HL-60 (cell line): Measurements from ENCODE around the gene PHF19.

Source experiments
- DNase-seq, 2 experiments: peaks; one replicate each; pipeline ENCODE4 v3.0.0-alpha.2; 2010 to 2020; ENCODE audit warnings: low read depth in 1 of 2, low spot score in 1 of 2
- H3K27ac ChIP-seq: fragments of 250-450 bp; sonication (Bioruptor Pico); replicated peaks from 2 replicates; pipeline ENCODE4 v1.5.1; 2020; ENCODE audit warnings: mild to moderate bottlenecking, moderate library complexity
- H3K27me3 ChIP-seq: fragments of 250-450 bp; sonication (Bioruptor Pico); 2 replicates; pipeline ENCODE4 v1.5.1; 2021; ENCODE audit warnings: mild to moderate bottlenecking, moderate library complexity; ENCODE audit not compliant: insufficient read depth, poor library complexity, severe bottlenecking
- H3K4me3 ChIP-seq: replicated peaks from 2 replicates; pipeline ENCODE4 v1.5.1; 2011; ENCODE audit warnings: mild to moderate bottlenecking, control low read depth, low read length; ENCODE audit not compliant: insufficient read depth
- GABPA ChIP-seq: IDR thresholded peaks from 2 replicates; pipeline ENCODE4 v1.6.1; 2012; ENCODE audit warnings: low read depth
- POLR2AphosphoS5 ChIP-seq: IDR thresholded peaks from 2 replicates; pipeline ENCODE4 v1.6.1; 2012; ENCODE audit warnings: low read depth
- SPI1 ChIP-seq: IDR thresholded peaks from 2 replicates; pipeline ENCODE4 v1.6.1; 2012; ENCODE audit warnings: low read depth, mild to moderate bottlenecking, borderline replicate concordance
- TF ChIP-seq, protein P1 (sequence below): IDR thresholded peaks from 2 replicates; pipeline ENCODE4 v1.6.1; 2012; ENCODE audit warnings: low read depth; ENCODE audit not compliant: insufficient replicate concordance
- TF ChIP-seq, protein P2 (sequence below): IDR thresholded peaks from one replicate; pipeline ENCODE4 v1.5.1; 2011; ENCODE audit warnings: low read length, control low read depth, inconsistent platforms; ENCODE audit not compliant: insufficient read depth

Gene PHF19

DNA sequence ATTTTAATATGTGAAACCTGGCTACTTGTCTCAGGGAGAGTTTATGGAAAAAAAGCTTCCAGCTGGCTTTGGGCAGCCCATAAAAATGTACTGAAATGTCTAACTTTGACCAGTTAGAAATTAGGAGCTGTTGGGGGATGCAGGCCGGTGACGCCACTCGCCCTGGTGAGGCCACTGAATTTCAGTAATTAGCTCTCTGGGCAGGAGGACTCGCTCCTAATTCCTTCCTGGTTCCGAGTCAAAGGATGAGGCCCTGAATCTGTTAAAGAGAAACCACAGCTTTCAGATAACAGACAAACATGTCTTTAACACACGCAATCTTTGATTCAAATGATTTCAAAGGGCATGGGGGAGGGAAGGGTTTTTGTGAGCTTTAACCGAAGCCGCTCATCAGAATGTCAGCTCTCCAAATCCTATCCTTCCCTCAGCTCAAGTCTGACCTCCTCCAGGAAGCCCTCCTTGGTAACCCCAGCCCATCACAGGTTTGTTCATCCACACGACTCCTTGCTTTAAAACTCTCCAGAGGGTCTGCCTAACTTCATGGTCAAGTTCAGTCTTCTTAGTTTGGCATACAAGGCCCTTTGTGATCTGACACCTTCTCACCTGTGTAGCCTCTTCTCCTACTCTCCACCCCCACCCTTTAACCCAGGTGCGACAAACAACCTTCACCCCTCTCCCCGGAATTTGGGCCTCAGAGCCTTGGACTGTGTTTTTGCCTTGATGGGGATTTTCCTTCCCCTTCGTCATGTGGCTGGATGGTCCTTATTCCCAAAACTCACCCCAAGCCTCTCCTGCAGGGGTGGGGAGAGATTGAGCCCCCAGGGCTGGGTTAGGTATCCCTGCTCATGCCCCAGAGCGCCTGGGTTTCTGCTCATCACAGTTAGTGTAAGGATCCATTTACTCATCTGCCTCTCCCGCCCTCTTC lies 13.6 kb upstream of the PHF19 start:
- peak in 1 of 2 experiments; percentile 62 for DNase-seq
- TF ChIP-seq GABPA (no peak), POLR2AphosphoS5 (no peak), SPI1 (no peak)
- TF ChIP-seq, protein P1, sequence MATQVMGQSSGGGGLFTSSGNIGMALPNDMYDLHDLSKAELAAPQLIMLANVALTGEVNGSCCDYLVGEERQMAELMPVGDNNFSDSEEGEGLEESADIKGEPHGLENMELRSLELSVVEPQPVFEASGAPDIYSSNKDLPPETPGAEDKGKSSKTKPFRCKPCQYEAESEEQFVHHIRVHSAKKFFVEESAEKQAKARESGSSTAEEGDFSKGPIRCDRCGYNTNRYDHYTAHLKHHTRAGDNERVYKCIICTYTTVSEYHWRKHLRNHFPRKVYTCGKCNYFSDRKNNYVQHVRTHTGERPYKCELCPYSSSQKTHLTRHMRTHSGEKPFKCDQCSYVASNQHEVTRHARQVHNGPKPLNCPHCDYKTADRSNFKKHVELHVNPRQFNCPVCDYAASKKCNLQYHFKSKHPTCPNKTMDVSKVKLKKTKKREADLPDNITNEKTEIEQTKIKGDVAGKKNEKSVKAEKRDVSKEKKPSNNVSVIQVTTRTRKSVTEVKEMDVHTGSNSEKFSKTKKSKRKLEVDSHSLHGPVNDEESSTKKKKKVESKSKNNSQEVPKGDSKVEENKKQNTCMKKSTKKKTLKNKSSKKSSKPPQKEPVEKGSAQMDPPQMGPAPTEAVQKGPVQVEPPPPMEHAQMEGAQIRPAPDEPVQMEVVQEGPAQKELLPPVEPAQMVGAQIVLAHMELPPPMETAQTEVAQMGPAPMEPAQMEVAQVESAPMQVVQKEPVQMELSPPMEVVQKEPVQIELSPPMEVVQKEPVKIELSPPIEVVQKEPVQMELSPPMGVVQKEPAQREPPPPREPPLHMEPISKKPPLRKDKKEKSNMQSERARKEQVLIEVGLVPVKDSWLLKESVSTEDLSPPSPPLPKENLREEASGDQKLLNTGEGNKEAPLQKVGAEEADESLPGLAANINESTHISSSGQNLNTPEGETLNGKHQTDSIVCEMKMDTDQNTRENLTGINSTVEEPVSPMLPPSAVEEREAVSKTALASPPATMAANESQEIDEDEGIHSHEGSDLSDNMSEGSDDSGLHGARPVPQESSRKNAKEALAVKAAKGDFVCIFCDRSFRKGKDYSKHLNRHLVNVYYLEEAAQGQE = no peak
- TF ChIP-seq, protein P2, sequence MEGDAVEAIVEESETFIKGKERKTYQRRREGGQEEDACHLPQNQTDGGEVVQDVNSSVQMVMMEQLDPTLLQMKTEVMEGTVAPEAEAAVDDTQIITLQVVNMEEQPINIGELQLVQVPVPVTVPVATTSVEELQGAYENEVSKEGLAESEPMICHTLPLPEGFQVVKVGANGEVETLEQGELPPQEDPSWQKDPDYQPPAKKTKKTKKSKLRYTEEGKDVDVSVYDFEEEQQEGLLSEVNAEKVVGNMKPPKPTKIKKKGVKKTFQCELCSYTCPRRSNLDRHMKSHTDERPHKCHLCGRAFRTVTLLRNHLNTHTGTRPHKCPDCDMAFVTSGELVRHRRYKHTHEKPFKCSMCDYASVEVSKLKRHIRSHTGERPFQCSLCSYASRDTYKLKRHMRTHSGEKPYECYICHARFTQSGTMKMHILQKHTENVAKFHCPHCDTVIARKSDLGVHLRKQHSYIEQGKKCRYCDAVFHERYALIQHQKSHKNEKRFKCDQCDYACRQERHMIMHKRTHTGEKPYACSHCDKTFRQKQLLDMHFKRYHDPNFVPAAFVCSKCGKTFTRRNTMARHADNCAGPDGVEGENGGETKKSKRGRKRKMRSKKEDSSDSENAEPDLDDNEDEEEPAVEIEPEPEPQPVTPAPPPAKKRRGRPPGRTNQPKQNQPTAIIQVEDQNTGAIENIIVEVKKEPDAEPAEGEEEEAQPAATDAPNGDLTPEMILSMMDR = no peak
- Histone ChIP-seq H3K27ac (peak overlapping the region; percentile 50), H3K27me3 (no peaks in the 10 kb centered on the region), H3K4me3 (no peak overlapping the region)

DNA sequence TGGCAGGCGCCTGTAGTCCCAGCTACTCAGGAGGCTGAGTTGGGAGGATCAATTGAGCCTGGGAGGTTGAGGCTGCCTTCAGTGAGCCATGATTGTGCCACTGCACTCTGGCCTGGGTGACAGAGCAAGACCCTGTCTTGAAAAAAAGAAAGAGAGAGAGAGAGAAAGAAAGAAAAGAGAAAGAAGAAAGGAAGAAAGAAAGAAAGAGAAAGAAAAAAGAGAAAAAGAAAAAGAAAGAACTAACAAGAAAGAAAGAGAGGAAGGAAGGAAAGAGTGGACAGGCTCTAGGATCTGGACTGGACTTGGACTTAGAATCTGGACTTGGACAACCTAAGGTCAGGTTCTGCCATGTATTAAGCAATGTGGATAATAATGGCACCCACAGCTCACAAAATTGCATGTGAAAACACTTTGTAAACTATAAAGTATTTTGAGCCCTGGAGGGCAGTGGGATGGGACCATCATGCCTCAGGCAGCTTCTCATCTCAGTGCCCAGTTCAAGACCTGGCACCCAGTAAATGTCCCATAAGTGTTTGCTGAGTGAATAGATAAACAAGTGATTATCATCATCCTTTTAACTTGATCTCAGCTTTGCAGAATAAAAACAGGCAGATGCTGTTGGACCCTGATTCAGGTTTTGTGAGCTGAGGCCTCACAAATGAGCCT lies 12.8 kb upstream of the PHF19 start:
- no peak for TF ChIP-seq POLR2AphosphoS5
- no peak for TF ChIP-seq SPI1
- no peak for TF ChIP-seq GABPA
- TF ChIP-seq, protein P1 = no peak
- TF ChIP-seq, protein P2 = no peak
- no peak for DNase-seq
- peak overlapping the region; percentile 50 for H3K27ac ChIP-seq

DNA sequence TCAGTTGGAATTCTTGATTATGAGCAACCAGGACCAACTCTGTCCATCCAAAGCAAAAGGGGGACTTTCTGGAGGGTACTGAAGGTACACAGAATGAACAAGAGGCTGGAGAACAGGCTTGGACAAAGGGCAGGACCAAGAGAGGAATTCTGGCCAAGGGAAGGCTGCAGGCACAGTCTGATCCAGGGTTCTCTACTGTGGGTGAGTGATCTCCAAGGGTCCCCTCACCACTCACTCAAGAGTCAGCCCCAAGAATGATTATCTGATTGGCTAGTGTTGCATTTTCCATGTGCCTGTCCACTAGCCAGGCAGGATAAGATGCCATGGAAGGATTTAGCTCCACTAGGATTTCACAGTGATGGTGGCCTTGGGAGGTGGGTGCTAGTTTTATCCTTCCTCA lies 11.6 kb upstream of the PHF19 start:
- no peak overlapping the region for H3K27ac ChIP-seq
- no peak overlapping the region for H3K4me3 ChIP-seq
- H3K27me3 ChIP-seq = no peaks in the 10 kb centered on the region
- TF ChIP-seq GABPA = no peak
- TF ChIP-seq, protein P2 = no peak
- TF ChIP-seq, protein P1 = no peak
- no peak for TF ChIP-seq SPI1
- no peak for TF ChIP-seq POLR2AphosphoS5
- DNase-seq = no peak

More for the DNA sequence above, 12.8 kb upstream of the PHF19 start:
- Histone ChIP-seq H3K4me3 (no peak overlapping the region), H3K27me3 (no peaks in the 10 kb centered on the region)
